DOHH2 (cell line): ENCODE results near the gene OGFOD3.

Source experiments
- CTCF ChIP-seq: fragments of 200-600 bp; sonication (generic); IDR thresholded peaks from one replicate; pipeline ENCODE4 v1.5.1; 2014; ENCODE audit warnings: antibody characterized with exemption, mild to moderate bottlenecking, low read depth, low read length; ENCODE audit not compliant: poor library complexity, severe bottlenecking
- EZH2phosphoT487 ChIP-seq: fragments of 200-600 bp; sonication (generic); IDR thresholded peaks from 2 replicates; pipeline ENCODE4 v1.6.1; 2017; ENCODE audit warnings: borderline replicate concordance, mild to moderate bottlenecking, antibody characterized with exemption, low read length, moderate library complexity, mixed read lengths

GRCh38 chr17:82432017-82432416 is 13.6 kb upstream of the OGFOD3 start:
- TF ChIP-seq CTCF, result no peak
- no peak for TF ChIP-seq EZH2phosphoT487
